Purkinje cell (primary cell): ENCODE data around the gene CHERP. TPM values are rescaled to one million over a fixed set of nuclear protein-coding genes. Genes with fewer than 3 reads are reported as not detected.

Experiments
- polyA plus RNA-seq: library from polyadenylated mRNA; unstranded; fragments of >200 nt; fragmentation: Nextera tagmentation; gene quantifications from 2 replicates; pipeline ENCODE4 v1.2.1, GENCODE V29; 2014

Gene CHERP
- 2.2 and 2.8 TPM in 2 replicates for polyA plus RNA-seq

GRCh38 chr19:16542045-16542909 lies at the start of gene CHERP:
TSS of gene CHERP (minus strand) at chr19:16542437. CDS start at chr19:16542378, 59 bp downstream.

GRCh38 chr19:16572332-16573211 lies 30.3 kb upstream of the CHERP start, which contains the start of gene SLC35E1:
TSS of gene SLC35E1 (minus strand) at chr19:16572415. CDS start at chr19:16572364, 51 bp downstream.

GRCh38 chr19:16495982-16496612 lies 46.1 kb downstream of the CHERP start, which contains the start of the genes C19orf44 and CALR3:
TSS of gene C19orf44 (plus strand) at chr19:16496394. CDS start at chr19:16500793, 4,399 bp downstream.
TSS of gene CALR3 (minus strand) at chr19:16496167. CDS start at chr19:16496129, 38 bp downstream.

Other genes starting within 250 kb of the CHERP start
- gene KLF2, start 217.6 kb downstream of the CHERP start, polyA plus RNA-seq, result not detected in 2 replicates
- gene EPS15L1, start 70.5 kb downstream of the CHERP start, polyA plus RNA-seq, result 7.4 and 18.6 TPM in 2 replicates
- gene CALR3, start 46.3 kb downstream of the CHERP start, polyA plus RNA-seq, result not detected in 2 replicates
- 2.5 and 2.7 TPM in 2 replicates for gene C19orf44, start 46.0 kb downstream of the CHERP start, polyA plus RNA-seq
- 23.4 and 37.8 TPM in 2 replicates for gene SLC35E1, start 30.0 kb upstream of the CHERP start, polyA plus RNA-seq
- 1.3 and 1.5 TPM in 2 replicates for gene MED26, start 85.8 kb upstream of the CHERP start, polyA plus RNA-seq
- gene SMIM7, start 117.7 kb upstream of the CHERP start, polyA plus RNA-seq, result 182 and 215 TPM in 2 replicates
- gene TMEM38A, start 118.7 kb upstream of the CHERP start, polyA plus RNA-seq, result 46.0 and 68.0 TPM in 2 replicates
- gene NWD1, start 177.4 kb upstream of the CHERP start, polyA plus RNA-seq, result not detected in 2 replicates